ENCODE measurements around the gene ATG7. TPM values are rescaled to one million over a fixed set of nuclear protein-coding genes. Genes with fewer than 3 reads are reported as not detected.

The ATG7 gene
- total RNA-seq, 1 experiment from 2014 or later: 56.1 TPM

DNA sequence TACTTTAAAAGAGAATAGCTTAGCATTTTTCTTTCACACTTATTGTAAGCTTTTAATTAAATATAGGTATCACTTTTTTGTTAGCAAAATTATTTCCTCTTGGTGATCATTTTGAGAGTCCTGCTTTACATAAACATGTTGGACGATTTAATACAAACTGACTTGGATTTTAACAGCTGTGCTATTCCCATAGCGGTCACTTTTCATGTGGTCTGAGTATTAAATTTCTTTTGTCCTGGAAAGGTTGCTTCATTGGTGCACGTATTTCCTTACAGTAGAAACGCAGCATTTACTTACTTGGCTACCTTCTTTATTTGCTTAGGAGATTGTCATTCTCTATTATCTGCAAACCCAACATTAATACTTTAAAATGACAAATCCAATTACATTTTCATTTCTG is 109.4 kb downstream of the ATG7 start:
- Histone ChIP-seq H3K27ac (no peak overlapping the region), H3K36me3 (ENCODE audit: low read depth) (peaks cover 13% of the 10 kb centered on the region; the same call in 1 of the 2 replicates), H2AFZ (no peak overlapping the region), H3K4me2 (no peak overlapping the region), H3K9me2 (ENCODE audit: insufficient read depth) (no peaks in the 10 kb centered on the region), H3F3A (ENCODE audit: insufficient read depth, low read depth) (peaks cover 11% of the 10 kb centered on the region), H4K20me1 (ENCODE audit: insufficient read depth) (peaks cover 4% of the 10 kb centered on the region; the same call in 1 of the 2 replicates), H3K4me3 (no peak overlapping the region), H3K9me3 (ENCODE audit: insufficient read depth, low read depth) (no peaks in the 10 kb centered on the region), H3K4me1 (replicated peaks; ENCODE audit: insufficient read depth) (peaks cover 7% of the 10 kb centered on the region), H3K79me2 (ENCODE audit: low read depth) (no peaks in the 10 kb centered on the region), H3K27me3 (ENCODE audit: insufficient read depth, low read depth) (no peaks in the 10 kb centered on the region)
- no peak for TF ChIP-seq EZH2 (IDR thresholded peaks at IDR 0.05; ENCODE audit: low read depth)
- CTCF ChIA-PET: interaction anchor here (0.6 kb wide), 2 partner anchors 260 to 1170 kb away, joined by 4 to 11 read pairs; no protein-coding TSS in a partner anchor
- DNase-seq: no peak
- intact Hi-C loops (cut with micrococcal nuclease; ENCODE audit: unreplicated experiment): loop anchor here (10.0 kb wide), 1 partner anchor 1513 kb away; no protein-coding TSS in a partner anchor
- no TSS peak for BruUV-seq (replicated peaks)
- POLR2A ChIA-PET (ENCODE audit: unreplicated experiment): interaction anchor here (0.6 kb wide), 1 partner anchor 204 kb away, joined by 7 read pairs; no protein-coding TSS in a partner anchor

DNA sequence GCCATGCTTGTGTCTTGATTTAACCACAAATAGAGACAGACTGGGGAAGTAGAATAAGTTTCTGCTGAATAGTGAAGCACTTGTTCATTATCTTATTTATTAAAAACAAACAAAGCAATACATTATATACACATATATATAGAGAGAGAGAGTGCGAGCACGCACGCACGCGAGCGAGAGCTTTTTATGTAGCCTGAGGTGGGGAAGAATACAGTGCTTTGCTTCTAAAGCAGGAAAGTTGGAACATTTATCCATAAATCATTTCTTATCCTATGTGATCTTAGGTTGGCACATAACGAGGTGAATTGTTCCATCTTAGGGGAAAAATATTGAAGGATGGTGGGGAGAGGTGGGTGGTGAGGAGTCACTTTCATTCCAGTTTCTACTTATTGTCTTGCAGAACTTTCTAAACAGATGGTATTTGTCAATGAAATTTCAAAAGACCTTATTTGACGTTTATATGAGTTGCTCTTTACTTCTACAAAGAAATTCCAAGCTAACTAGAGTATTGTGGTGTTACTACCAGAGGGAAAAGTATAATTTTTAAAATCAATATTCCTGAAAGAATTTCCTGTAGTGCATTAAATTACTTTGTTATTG is 110.0 kb downstream of the ATG7 start:
- peaks cover 6% of the 10 kb centered on the region for H3F3A ChIP-seq (ENCODE audit: insufficient read depth, low read depth)
- no peak for TF ChIP-seq EZH2 (IDR thresholded peaks at IDR 0.05; ENCODE audit: low read depth)
- TF ChIP-seq, protein P1, sequence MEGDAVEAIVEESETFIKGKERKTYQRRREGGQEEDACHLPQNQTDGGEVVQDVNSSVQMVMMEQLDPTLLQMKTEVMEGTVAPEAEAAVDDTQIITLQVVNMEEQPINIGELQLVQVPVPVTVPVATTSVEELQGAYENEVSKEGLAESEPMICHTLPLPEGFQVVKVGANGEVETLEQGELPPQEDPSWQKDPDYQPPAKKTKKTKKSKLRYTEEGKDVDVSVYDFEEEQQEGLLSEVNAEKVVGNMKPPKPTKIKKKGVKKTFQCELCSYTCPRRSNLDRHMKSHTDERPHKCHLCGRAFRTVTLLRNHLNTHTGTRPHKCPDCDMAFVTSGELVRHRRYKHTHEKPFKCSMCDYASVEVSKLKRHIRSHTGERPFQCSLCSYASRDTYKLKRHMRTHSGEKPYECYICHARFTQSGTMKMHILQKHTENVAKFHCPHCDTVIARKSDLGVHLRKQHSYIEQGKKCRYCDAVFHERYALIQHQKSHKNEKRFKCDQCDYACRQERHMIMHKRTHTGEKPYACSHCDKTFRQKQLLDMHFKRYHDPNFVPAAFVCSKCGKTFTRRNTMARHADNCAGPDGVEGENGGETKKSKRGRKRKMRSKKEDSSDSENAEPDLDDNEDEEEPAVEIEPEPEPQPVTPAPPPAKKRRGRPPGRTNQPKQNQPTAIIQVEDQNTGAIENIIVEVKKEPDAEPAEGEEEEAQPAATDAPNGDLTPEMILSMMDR (conservative IDR thresholded peaks at IDR 0.05): no peak
- peaks cover 4% of the 10 kb centered on the region; the same call in 1 of the 2 replicates for H4K20me1 ChIP-seq (ENCODE audit: insufficient read depth)
- no peak overlapping the region for H3K27ac ChIP-seq
- H3K4me3 ChIP-seq: no peak overlapping the region
- POLR2A ChIA-PET (ENCODE audit: unreplicated experiment): no interaction called here
- H3K4me1 ChIP-seq (replicated peaks; ENCODE audit: insufficient read depth): peaks cover 6% of the 10 kb centered on the region
- H2AFZ ChIP-seq: no peak overlapping the region
- no peaks in the 10 kb centered on the region for H3K27me3 ChIP-seq (ENCODE audit: insufficient read depth, low read depth)
- H3K9me3 ChIP-seq (ENCODE audit: insufficient read depth, low read depth): no peaks in the 10 kb centered on the region
- peaks cover 13% of the 10 kb centered on the region; the same call in 1 of the 2 replicates for H3K36me3 ChIP-seq (ENCODE audit: low read depth)
- H3K4me2 ChIP-seq: no peak overlapping the region
- no TSS peak for BruUV-seq (replicated peaks)
- CTCF ChIA-PET: no interaction called here
- H3K79me2 ChIP-seq (ENCODE audit: low read depth): no peaks in the 10 kb centered on the region
- no peaks in the 10 kb centered on the region for H3K9me2 ChIP-seq (ENCODE audit: insufficient read depth)
- no peak for DNase-seq
- intact Hi-C loops (cut with micrococcal nuclease; ENCODE audit: unreplicated experiment): loop anchor here (10.0 kb wide), 1 partner anchor 1513 kb away; no protein-coding TSS in a partner anchor

DNA sequence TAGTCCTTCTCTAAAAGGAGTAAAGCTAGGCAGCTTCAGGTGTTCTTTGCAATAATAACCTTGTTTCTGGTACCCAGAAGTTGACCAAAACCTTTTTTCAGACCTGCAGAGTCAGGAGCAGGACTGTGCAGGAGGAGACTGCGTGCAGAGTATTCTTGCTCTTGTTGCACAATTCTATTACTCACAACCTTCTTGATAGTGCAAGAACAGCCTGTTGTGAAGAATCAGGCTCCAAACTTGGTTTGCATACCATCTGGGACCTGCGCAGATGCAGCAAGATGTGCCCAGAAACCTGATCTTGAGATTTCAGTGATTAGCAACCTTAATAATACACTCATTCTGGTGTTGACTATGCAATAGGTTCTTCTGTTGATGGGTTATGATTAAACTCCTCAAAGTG is 111.9 kb downstream of the ATG7 start:
- no peaks in the 10 kb centered on the region for H3K9me2 ChIP-seq (ENCODE audit: insufficient read depth)
- intact Hi-C loops (cut with micrococcal nuclease; ENCODE audit: unreplicated experiment): loop anchor here (10.0 kb wide), 1 partner anchor 1511 kb away; no protein-coding TSS in a partner anchor
- no peaks in the 10 kb centered on the region for H3K4me1 ChIP-seq (replicated peaks; ENCODE audit: insufficient read depth)
- no peak overlapping the region for H3K4me2 ChIP-seq
- no TSS peak for BruUV-seq (replicated peaks)
- no peak overlapping the region for H3K27ac ChIP-seq
- H3K4me3 ChIP-seq: no peak overlapping the region
- peaks cover 13% of the 10 kb centered on the region; the same call in 1 of the 2 replicates for H3K36me3 ChIP-seq (ENCODE audit: low read depth)
- H4K20me1 ChIP-seq (ENCODE audit: insufficient read depth): peaks cover 4% of the 10 kb centered on the region; the same call in 1 of the 2 replicates
- TF ChIP-seq, protein P1 (conservative IDR thresholded peaks at IDR 0.05): no peak
- TF ChIP-seq EZH2 (IDR thresholded peaks at IDR 0.05; ENCODE audit: low read depth): no peak
- no peaks in the 10 kb centered on the region for H3F3A ChIP-seq (ENCODE audit: insufficient read depth, low read depth)
- no peaks in the 10 kb centered on the region for H3K79me2 ChIP-seq (ENCODE audit: low read depth)
- H2AFZ ChIP-seq: no peak overlapping the region
- DNase-seq: no peak
- no peaks in the 10 kb centered on the region for H3K9me3 ChIP-seq (ENCODE audit: insufficient read depth, low read depth)
- H3K27me3 ChIP-seq (ENCODE audit: insufficient read depth, low read depth): no peaks in the 10 kb centered on the region
- ChIA-PET POLR2A (ENCODE audit: unreplicated experiment) (no interaction called here), CTCF (no interaction called here)

Data from PC-9 (cell line).